HG03439 (cell line): Measurements from ENCODE around the gene CREB1.

Source experiments
- ATAC-seq: cut with Tn5 transposase; IDR thresholded peaks from one replicate; pipeline ENCODE4 v1.9.1; 2021; ENCODE audit warnings: mild to moderate bottlenecking, moderate library complexity; ENCODE audit not compliant: unreplicated experiment

CREB1 gene

DNA sequence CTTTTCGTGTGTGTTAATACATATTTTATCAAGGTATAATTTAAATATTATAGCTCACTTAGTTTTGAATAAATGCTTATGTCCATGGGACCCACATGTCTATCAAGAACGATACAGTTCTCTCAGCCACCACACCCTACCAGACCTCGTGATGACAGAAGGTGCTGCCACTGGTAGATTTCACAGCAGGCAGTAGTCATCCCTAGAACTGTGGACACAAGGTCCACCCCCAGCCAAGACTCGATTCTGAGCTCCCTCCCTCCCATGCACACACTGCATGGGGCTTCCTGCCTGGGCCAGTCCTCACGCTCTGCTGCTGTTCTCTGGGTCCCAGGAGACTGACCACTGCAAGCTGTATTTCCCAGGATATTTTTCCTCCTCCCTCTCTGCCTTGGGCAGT, 26.5 kb upstream of the CREB1 start:
- peak; percentile 66 for ATAC-seq

DNA sequence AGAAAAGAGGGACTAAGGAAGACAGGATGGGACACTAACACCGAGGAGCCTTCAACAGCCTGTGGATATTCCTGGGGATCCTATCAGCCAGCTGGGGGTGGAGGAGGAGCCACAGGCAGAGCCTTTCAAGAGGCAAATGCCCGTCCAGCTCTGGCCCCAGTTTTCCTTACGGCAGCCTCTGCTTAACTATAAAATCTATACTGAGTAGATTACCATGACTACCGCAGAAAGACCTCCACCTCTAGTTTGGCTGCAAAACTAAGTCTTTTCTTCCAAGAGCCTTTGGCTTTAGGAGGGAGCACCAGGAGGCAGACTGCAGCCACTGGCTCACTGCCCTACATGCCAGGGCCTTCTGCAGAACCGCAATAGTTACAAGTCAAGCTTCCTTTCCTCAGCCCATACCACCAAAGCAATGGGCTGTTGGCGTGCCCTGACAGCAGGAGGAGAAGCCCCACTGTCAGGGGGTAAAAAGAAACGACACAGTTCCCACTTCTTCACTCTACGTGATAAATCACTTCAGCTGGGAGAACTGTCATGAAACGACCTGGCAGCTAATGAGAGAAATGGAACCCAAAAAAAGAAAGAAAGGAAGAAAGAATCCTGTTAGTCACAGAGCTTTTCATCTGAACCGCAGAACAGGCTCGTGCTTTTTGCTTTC, 25.1 kb upstream of the CREB1 start:
- ATAC-seq, result no peak

DNA sequence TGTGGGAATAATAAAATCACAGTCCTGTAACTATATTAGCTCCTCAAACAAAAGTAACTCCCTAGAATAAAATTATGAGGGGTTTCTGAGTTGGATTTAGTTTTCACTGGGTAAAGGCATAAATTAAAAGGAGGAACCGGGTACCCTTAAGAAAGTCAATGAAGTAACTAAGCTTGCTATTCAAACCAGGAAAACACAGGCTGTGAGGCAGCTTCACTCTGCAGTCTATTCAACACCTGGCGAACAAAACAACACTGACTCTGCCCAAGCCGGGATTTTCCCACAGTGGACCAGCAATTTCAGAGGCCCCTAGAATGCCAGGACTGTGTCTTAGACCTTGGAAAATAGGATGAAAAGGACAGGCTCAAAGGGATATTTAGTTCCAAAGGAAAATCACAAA, 24.6 kb upstream of the CREB1 start:
- ATAC-seq, result no peak

DNA sequence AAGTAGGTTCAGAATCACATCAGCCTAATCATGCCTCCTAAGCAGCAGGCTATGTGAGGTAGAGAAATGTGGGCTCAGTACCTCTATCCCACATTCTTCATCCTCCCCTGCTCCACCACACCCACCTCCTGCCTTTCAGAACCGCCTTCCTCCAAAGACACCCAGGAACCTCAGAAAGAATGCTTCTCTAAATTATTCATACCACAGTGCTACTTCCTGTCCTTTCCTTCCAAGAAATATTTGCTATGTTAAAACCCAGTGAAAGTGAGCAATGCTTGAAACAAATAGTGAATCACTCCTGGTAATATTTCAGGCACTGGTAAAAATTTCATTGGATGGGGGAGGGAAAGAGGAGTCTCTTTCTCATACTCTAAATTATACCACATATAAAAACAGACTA, 24.0 kb upstream of the CREB1 start:
- no peak for ATAC-seq

DNA sequence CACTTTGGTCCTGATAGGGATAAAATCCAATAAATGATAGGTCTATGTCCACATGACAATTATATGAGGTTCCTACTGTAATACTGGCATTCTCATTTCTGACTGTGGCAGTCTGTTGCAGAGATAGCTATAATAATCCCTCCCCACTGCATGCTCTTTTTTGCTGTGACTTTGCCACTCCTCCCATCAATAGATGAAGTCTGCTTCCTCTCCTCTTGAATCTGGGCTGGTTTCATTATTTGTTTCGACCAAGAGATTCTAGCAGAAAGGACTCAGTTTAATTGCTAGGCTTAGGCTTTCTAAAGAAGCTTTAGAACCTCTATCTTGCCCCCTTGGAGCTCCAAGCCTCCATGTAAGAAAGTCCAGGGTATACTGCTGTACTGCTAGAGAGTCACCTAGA, 23.3 kb upstream of the CREB1 start:
- ATAC-seq, result no peak

DNA sequence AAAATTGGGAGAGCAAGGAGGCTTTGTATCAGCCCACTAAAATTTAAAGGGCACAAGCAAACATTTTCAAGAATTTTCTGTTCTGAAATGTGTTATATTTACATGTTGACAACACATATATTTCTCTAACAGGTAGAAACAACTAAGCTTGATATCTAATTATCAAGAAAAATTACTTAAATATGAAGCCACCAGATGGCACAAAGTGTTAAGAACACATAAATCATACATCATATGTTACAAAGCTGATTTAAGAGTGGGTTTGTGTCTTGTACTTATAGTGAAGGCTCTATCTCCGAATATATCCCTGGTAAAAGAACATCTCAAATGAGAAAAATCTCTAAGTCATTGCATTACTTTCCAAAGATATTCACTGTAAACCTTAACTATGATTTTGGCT, 19.6 kb upstream of the CREB1 start:
- ATAC-seq, result no peak

DNA sequence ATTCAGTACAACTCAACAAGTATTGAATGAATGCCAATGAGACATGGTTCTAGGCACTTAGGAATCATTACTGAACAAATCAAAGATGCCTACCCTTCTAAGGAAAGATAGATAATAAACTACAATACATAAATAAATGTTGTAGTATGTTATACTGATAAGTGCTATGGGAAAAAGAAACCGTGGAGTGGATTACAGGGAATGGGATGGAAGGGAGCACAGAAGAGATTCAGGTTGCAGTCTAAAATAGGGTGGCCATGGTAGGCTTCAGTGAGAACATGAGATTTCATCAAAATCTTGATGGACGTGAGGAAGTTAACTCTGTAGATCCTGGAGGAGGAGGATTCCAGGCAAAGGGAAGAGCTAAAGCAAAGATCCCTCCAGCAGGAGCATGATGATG, 17.9 kb upstream of the CREB1 start:
- ATAC-seq, result no peak

DNA sequence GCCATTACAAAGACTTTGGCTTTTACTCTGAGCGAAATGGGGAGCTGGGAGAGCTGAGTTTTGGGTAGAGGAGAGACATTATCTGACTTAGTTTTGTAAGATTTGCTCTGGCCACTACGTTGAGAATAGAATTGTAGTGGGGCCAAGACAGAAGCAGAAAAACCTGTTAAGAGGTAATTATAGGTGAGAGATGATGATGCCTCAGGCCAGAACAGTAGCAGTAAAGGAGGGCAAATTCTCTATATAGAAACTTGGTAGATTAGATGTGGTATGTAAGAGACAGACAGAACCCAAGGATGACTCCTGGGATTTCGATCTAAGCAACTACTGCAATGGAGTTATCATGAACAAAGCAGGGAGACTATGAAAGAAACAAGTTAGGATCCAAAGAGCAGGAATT, 17.4 kb upstream of the CREB1 start:
- no peak for ATAC-seq

DNA sequence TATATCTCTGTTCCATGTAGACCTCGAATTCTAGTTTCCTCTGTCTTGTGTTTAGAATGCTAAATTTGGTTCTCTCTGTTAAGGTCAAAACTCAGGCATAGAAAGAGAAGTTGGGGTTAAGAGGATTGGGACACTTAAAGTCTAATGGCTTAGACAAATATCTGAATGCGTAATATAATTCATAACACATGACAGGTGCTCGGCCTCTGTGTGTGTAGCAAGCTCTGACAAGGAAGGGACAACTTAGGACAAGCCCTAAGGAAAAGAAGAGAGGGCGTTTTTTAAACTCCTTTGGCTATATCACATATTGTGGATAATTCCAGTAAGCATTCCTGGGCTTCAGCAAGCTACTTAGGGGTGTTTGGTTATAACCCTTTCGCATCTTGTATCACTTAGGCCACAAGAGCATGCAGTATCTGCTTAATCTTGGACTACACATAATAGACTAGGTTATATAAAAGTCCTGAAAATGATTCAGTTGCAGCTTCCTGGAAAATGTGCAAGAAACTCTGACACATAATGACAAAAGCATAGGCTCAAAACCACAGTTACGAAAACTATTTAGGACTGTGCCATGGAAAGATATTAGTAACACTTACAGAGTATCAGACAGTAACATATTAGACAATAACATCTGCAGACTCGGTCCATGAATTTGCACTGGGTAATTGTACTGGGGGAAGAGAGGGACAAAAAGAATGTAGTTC, 16.1 kb upstream of the CREB1 start:
- ATAC-seq, result no peak

DNA sequence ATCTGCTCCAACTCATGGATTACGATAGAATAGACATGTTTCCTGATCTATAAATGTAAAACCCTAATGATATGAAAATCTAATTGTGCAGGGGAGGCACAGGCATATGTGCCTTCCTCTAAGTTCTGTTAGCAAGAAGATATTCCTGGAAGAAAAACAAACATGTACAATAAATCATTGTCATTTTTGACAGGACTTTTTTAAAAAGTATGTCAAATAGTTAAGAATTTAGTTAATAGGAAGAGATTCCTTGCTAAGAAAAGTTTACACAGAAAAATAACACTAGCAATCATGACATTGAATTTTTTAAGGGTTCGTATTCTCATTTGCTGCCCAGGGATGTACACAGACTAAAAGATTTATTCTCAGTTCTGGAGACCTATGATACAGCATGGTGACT, 15.3 kb upstream of the CREB1 start:
- ATAC-seq, result no peak

DNA sequence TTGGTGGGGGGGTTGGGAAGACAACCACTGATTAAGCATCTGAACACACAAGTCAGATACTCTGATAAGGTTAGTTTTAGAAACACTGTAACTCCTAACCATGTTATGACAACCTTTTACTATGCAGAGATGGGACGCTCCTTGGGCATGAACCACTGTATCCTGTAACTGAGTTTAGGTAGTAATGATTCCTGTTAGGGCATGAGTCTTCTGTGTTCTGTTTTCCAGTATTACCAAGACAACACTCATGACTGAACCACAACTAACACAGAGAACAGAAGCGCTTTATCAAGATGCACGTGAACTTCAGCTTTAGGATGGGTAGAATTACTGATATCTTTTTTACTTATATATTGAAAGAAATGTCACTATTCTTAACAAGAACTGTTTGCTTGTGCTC, 14.1 kb upstream of the CREB1 start:
- no peak for ATAC-seq

DNA sequence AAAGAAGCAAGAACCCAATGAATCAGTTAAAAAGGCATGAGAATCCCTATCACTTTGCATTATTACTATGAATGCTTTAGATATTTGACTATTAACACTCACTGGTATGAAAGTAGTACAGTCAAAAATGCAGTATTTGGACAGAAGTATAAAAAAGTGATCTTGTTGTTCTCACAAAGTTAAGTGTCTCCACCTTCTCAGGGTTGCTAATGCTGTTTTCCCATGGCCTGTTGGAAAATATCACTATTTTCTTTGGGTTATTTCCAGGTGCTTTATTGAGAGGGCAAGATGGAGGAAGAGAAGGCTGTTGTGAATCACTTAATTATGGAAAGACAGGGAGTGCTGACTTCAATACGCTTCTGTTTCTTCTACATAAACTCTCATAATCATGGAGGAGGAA, 13.6 kb upstream of the CREB1 start:
- no peak for ATAC-seq

DNA sequence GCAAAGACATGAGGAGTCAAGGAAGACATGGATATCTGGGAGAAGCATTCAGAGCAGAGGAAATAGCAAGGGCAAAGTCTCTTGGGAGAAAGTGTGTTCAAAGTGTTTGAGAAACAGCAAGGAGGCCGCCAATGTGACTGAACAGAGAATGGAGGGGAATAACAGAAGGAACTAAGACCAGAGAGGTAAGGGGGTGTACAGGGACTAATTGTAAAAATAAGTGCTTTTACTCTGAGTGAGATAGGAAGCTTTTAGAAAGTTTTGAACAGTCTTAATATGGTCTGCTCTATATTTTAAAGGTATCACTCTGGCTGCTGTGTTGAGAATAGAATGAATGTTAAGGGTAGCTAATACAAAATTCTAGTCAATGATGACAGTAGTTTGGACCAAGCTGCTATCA, 6.8 kb upstream of the CREB1 start:
- ATAC-seq, result no peak

DNA sequence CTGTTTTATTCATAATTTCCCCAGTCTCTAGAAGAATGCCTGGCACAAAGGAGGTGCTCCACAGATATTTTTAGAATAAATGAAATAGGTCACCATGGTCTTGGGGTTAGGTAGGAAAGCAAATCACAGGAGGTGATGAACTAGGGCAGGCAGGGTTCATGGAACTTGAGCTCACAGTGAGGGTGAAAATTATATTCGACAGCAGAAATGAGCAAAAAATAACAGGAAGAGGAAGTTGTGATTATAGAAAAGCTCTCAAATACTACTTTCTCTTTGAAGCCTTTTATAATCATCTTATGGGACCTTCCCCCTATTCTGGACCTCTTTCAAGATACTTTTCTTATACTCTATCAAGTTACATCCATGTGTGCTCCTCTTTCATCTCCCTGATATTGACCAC, 4.5 kb upstream of the CREB1 start:
- ATAC-seq, result no peak

DNA sequence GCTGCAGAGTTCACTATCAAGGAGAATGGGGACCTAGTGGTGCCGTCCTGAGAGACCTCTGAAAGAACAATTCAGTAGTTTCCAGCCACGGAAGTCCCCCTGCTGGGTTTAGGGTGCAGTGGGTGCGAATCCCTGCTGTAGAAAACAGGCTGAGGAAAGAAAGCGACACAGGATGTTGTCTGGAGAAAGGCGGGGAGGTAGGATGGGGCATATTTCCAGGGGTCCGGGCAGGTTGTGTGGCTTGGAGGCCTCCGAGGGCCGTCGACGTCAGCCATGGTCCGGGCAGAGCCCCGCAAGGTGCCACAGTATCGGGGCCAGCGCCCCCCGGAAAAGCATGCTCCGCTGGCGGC, 807 bp upstream of the CREB1 start:
- peak; percentile 9 for ATAC-seq

DNA sequence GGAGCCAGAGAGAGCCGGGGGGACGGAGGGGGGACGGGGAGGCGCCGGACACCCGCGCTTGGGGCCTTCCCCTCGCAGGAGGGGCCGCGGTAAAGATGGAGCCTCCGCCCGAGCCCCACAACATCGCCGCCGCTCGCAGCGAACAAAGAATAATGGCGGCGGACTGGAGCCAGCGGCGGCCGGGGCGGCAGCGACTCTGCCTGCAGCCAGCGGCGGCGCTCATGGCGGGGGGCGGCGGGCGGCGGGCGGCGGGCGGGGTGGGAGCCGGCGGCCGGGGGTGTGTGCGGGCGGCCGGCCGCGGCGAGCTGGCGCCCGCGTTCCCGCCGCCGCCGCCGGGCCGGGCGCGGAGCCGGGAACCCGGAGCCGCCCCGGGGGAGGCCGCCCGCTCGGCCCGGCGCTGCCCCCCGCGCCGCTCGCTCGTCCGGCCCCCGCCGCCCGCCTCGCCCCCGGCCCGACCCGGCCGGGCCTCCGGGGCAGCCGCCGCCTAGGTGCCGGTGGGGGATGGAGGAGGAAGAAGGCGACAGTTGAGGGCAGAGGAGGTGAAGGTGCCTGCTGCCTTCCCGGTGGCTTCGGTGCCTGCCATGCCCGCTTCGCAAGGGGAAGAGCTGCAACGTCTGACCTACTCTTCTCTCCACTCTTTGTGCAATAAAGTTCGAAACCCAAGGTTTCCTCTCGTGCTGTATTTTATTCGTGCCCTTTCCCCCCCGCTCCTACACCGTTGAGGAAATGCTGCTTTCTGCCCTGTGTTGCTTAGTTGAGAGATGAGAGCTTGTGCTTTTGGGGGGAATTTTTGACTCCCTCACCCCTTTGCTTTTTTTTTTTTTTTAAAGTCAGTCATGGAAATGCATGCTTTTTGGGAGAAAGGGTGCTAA, 634 bp downstream of the CREB1 start:
- no peak for ATAC-seq

DNA sequence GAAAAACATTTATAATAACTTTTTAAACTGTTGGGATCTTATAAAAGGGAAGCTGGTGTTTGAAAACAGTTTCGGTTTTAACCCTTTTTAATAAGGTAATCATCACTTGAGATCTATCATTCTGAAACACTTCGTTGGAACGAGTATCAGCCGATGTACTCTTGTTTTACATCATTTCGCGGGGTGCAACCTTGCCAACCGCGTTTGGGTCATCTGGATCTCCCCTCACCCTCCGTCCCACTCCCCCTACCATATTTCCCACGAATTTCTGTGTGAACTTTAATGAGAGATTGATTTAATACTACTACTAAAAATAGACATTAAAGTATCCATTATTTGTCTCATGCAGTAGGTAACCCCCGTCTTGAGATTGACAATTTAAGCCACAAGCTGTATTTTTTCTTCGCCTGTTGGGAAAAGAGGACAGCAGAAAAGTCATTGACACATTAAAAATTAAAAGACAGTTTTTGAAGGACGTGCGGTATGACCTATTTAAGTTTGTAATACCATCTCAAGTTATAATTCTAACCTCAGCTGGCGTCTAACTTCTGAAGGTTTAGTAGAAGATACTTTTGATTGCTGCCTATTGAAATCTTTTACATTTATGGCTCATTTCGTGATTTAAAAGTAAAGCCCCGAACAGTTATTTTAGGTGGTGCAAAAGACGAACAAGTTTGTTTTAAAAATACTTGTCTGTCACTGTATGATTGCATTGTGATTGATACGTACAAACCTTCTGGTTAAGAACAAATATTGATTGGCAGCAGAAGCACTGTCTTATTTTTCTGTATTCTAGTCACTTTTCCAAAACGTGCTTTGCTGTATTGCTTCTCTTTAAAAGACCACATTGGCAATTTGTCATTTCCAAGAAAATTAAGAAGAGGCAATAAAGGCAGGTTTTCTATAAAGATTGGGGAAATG, 1.5 kb downstream of the CREB1 start:
- ATAC-seq, result no peak

DNA sequence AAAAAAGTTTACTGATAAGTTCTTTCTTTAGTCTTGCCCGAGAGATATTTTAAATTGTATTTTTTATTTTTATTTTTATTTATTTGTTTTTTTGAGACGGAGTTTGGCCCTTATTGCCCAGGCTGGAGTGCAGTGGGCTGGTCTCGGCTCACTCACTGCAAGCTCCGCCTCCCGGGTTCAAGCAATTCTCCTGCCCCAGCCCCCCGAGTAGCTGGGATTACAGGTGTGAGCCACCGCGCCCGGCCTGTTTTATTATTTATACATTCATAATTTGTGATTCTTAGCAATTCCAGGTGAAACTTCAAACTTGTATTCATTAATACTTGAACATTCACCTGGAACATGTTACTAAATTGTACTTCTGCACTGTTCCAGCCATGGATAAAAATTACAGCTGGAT, 2.9 kb downstream of the CREB1 start:
- ATAC-seq, result no peak

DNA sequence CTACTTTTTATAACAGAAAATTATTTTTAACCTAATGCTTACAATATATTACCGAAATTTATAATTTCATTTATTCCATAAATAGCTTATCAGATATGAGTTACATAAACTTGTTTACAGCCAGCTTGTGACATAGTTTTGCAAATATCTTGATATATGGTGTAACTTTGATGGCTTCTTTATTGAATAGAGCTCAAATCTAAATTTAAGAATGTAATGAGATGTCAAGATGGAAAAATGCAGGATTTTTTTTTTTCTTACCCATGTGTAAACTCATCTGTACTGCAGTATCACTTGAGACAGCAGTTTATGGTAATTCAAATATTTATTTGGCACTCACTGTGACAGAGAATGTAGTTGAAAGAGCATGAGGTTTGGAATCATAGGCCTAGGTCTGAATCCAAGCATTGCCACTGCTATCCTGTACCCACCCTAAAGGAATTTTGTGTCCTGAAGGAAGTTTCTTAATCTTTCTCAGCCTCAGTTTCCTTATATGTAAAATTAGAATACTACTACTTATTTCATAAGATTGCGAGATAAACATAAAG, 3.8 kb downstream of the CREB1 start:
- ATAC-seq, result no peak

DNA sequence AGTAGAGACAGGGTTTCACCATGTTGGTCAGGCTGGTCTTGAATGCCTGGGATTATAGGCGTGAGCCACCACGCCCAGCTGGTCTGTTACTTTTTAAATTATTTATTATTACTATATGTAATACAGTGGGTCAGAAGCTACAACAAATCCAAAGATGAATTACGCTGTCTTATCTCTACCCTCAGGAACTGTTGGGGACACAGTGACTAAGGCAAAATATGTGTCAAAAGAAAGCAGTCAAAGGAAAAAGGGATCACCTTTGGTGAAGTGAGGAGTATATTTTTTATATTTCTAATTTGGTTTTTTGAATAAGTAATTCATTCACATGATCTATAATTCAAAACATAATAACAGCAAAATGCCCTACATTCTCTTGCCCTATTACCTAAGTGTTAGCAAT, 4.7 kb downstream of the CREB1 start:
- ATAC-seq, result no peak

DNA sequence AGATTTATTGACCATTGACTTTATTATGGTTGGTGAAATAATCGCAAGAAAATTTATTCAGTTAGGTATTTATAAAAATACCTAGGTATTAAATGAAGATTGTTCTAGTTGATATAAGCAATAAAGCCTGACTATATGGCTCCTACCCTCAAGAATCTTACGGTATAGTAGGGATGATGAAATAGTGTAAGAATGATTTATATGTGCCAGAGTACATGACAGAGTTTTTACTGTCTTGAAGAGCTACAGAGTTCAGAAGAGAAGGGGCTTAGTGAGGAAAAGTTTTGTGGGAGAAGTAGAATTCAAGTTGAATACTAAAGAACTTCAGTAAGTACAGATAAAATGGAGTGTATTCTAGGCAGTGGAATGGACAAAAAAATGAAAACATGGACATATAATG, 9.7 kb downstream of the CREB1 start:
- no peak for ATAC-seq
